GM21381 (cell line): ENCODE results near the gene HMBS.
"Not testable (repeated sequence)": the region's sequence is repeated elsewhere in the genome, so short reads cannot be mapped to it uniquely, and the experiment has no call there.

ENCODE experiments used
- ATAC-seq: cut with Tn5 transposase; IDR thresholded peaks from one replicate; pipeline ENCODE4 v1.9.1; 2021; ENCODE audit warnings: mild to moderate bottlenecking, moderate library complexity; ENCODE audit not compliant: unreplicated experiment

Gene HMBS

DNA sequence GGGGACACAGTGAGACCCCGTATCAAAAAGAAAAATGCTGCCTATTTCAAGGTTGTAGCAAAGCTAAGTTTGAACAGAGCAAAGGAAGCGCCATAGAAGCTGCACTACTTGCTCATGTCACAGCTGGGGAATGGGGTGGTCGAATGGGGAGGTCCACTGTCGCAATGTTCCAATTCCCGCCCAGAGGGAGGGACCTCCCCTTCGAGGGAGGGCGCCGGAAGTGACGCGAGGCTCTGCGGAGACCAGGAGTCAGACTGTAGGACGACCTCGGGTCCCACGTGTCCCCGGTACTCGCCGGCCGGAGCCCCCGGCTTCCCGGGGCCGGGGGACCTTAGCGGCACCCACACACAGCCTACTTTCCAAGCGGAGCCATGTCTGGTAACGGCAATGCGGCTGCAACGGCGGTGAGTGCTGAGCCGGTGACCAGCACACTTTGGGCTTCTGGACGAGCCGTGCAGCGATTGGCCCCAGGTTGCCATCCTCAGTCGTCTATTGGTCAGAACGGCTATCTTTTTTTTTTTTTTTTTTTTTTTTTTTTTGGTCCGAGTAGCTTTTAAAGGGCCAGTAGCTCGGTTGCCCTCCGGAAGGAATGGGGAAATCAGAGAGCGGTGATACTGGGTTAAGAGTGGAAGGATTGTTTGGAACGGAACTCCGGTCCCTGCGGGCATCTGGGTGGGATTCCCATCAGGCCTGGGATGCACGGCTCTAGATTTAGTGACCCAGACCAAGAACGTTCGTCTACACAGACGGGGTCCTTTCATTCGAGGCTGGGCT lies at the start of gene HMBS:
Gene HMBS (plus strand): TSS at position 219 of the 774 bp plus-strand sequence. CDS start 153 bp downstream, at position 372.
- ATAC-seq: peak; percentile 88

DNA sequence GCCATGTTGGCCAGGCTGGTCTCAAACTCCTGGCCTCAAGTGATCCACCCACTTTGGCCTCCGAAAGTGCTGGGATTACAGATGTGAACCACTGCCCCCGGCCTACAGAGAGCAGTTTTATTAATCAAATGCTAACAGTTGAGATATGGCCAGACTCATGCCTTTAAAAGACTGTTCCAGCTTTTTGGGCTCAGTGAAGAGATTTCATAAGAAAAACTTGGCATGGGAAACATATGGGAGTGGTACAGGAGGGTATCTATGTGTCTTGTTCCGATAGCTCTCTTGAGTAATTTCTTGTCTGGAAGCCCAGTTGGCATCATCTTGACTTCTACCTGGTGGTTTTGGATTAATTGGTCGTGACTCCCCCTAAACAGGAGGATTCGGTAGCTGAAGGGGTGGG lies 45.8 kb upstream of the HMBS start:
- no peak for ATAC-seq

DNA sequence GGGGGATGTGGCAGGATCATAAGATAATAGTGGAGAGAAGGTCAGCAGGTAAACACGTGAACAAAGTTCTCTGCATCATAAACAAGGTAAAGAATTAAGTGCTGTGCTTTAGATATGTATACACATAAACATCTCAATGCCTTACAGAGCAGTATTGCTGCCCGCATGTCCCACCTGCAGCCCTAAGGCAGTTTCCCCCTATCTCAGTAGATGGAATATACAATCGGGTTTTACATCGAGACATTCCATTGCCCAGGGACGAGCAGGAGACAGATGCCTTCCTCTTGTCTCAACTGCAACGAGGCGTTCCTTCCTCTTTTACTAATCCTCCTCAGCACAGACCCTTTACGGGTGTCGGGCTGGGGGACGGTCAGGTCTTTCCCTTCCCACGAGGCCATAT lies 45.2 kb upstream of the HMBS start:
- not testable (repeated sequence) for ATAC-seq

DNA sequence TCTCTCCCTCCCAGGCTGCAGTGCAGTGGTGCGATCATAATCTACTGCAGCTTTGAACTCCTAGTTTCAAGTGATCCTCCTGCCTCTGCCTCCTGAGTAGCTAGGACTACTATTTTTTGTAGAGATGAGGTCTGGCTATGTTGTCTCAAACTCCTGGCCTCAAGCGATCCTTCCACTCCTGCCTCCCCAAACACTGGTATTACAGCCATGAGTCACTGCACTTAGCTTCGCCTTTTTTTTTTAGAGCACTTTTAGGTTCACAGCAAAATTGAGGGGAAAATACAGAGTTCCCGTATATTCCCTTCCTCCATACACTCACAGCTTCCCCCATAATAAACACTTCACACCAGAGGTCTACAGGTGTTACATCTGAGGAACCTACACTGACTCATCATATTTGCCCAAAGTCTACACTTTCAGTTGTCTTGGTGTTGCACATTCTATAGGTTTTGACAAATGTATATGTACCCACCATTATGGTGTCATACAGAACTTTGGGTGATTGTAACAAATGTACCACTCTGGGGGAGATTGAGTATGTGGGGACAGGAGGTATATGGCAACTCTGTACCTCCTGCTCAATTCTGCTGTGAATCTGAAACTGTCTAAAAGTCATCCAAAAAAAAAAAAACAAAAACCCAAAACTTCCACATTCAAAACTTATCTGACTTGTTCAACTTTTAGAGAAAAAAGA lies 42.7 kb upstream of the HMBS start:
- ATAC-seq: no peak

DNA sequence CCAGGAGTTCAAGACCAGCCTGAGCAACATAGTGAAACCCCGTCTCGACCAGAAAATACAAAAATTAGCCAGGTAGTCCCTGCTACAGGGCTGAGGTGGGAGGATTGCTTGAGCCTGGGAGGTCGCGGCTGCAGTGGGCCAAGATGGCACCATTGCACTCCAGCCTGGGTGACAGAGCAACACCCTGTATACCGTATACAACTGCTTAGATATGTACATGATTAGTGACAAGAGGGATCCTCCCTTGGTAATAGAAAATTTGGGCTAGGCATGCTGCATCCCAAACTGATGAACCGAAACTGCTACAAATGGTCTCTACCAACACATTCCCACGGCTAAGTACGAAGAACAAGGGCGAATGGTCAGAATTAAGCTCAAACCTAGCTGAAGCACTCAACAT lies 41.8 kb upstream of the HMBS start:
- no peak for ATAC-seq

DNA sequence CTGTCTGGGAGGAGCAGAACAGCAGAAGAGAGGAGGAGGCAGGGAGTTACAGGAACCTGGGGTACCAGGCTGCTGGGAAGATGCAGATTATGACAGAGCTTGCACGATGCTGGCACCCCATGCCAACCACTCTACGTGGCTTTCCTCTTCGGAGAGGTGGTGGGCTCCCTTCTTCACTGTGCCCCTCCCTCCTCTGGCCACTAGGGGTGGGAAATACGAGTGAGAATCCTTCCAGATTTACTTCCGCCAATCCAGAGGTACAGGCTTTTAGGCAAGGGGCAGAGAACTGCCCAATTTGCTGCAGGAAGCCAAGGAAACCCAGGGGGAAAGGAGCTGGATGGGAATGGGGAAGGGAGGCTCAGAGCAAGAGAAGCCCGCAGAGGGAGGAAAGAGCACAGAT lies 40.0 kb upstream of the HMBS start:
- no peak for ATAC-seq

DNA sequence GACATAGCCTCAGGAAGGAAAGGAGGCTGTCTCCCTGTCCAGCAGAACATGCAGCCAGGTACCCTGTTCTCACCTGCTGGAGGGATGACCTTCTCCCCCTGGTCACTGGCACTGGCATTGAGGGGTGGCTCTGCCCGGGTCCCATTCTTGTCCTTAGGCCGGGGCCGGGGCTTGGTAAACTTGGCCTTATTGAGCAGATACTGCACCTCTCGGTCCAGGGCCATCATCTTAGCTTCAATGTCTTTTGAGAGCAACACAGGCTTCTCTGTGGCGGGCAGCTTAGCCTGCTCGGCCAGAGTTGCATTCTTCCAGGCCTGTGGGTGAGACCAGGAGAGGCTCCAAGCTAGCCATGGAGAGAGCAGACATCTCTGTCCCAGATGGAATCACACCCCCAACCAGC lies 38.2 kb upstream of the HMBS start:
- ATAC-seq: no peak

DNA sequence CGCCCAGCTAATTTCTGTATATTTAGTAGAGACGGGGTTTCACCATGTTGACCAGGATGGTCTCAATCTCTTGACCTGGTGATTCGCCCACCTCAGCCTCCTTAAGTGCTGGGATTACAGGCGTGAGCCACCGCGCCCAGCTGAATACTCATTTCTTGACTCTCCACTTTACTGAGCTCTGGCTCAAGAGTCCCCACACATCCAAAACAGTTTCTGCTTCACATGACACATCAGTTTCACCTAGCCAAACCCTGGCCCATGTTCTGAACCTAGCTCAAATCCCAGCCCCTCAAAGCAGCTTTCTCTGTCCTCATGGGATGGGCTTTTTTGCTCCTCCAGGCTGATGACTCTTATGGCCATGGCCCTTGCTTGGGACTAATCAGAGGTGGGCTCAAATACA lies 37.5 kb upstream of the HMBS start:
- no peak for ATAC-seq

DNA sequence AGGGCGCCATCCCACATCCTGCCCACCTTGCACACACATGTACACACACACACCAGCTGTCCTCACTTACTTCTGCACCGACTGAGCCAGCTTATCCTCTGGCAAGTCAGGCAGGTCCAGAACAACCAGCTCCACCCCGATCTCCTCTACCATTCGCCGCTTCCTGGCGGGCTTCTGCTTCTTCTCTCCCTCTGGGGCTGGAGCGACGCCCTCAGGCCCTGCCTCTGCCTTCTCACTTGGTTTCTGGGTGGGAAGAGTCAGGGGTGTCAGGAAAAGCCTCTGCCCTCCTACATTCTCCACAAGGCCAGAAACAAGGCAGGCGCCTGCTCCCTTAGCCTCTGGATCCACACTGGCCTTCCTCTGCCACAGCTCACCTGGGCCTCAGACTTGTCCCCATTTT lies 36.0 kb upstream of the HMBS start:
- no peak for ATAC-seq

DNA sequence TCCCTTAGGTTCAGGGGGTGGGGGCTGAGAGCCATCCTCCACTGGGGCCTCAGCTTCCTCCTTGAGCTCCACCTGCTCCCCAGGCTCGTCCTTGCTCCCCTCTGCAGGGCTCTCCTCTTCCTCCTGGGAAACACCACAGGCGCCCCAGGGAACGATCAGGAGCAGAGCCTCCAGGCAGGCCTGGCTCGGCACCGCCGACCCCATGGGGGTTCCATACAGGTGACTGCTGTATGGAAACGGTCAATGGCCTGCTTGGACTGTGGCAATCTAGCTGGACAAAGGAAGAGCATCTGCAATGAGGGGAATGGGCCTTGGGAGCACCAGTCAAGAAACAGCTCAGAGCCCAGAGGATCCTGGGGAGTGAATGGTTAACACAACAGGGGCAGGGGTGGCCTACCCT lies 35.6 kb upstream of the HMBS start:
- no peak for ATAC-seq

DNA sequence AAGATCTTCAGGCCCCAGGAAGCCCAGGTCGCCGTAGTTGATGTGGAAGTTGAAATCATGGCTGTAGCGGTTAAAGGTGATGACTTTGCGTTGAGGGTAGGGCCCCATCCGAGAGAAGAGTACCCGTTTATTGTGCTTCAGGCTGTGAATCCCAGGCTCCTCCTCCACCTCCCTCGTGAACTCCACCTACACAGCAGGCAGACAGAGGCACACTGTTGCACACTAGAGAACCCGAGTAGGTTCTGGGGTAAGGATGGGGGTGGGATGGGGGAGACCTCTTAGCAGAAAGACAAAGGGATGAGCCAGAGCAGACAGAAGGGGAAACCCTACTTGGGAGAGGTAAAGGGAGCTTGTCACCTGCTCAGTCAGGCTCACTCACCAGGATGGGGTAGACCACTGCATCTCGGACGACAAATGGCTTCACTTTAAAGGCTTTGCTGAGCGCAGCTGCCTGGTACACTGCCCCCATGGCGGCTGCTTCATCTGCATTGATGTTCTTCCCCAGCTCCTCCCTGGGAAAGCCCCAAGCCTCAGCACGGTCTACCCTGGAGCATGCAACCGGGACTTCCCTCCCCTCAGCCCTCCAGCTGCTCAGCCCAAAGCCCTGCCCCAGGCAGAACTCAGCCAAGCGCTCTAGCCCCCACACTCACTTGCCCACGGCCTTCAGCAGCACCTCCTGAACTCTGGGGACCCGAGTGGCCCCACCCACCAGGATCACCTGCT lies 33.1 kb upstream of the HMBS start:
- ATAC-seq: peak; percentile 38

DNA sequence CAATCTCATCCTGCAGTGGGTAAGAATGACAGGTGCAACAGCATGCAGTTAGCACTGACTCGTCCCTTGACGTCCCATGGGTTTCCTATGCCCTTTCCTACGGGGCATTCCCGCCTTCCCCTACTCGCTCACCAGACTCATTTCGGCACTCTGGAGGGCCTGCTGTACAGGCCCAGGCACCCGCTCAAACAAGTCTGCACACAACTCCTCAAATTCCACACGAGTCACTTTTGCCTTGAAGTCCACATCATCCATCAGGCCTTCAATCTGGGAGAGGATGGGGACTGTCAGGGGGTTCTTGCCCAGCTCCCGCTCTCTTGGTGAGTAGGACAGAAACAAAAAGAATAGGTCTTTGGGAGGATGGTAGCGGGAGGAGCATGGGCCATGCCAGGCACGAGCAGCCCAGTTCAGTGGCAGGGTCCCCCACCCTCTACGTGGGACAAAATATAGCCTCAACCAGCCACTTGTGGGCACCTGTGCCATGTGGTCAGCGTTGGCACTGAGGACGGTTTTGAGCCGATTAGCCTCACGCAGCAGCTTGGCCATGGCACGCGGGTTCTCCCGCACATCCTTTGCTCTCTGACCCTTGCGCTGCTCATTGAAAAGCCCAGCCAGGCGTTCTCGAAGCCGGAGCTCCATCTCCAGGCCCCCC lies 32.4 kb upstream of the HMBS start:
- no peak for ATAC-seq

DNA sequence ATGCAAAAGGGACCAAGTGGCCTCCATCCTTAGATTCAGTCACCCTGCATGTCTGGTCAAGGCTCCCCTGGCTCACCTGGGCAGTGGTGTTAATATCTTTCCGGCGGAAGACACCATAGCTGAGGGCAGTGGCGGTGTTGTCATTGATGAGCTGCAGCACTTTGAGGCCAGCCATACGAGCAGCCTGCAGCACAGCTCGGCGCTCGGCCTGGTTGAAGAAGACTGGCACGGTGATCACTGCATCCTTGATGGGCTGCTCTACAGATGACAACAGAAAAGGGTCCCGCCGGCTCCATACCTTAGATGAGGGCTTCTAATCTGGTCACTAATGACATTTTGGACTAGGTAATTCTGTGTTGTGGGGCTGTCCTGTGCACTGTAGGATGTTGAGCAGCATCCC lies 30.3 kb upstream of the HMBS start:
- ATAC-seq: no peak

DNA sequence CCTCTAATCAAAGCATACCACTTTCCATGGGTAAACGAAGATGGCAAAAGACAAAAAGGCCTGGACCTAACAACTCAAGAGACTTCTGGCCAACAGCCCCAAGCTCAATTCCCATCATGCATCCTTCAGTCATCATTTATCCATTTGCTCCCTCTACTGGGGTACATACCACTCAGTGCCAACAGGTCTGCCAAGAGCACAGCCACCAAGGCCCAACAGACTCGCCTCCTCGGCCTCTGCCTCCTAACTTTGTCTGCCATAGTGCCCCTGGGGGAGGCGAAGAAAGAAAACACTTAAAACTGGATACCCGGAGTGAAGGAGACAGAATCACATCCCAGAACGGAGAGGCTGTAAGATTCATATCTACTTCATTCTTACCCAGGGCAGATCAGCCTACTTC lies 28.8 kb upstream of the HMBS start:
- no peak for ATAC-seq

DNA sequence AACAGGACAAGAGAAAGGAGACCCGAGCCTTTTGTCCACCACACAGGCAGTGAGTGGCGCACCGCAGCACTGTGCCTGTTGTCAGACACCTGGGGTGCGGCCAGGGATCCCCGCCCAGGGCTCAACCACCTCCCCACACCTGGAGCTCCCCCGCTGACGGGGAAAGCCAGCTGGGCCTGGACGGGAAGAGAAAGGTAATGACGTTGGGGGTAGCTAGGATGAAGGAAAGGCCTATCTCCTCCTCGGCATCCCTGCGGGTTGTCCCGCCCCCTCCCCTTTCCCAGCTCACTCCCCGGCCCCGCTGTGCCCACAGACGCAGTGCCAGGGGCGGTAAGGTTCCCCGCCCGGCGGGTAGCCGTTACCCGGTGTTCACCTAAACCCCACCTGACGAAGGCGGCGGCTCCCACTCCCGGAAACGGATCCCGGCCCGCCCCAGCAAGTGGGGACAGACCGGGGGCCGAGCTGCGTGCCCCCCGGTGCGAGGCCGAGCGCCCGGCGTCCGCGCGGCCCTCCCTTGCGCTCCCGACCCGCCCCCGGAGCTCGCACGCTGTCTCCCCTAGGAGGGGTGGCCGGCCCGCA lies 28.2 kb upstream of the HMBS start:
- ATAC-seq: peak; percentile 10

DNA sequence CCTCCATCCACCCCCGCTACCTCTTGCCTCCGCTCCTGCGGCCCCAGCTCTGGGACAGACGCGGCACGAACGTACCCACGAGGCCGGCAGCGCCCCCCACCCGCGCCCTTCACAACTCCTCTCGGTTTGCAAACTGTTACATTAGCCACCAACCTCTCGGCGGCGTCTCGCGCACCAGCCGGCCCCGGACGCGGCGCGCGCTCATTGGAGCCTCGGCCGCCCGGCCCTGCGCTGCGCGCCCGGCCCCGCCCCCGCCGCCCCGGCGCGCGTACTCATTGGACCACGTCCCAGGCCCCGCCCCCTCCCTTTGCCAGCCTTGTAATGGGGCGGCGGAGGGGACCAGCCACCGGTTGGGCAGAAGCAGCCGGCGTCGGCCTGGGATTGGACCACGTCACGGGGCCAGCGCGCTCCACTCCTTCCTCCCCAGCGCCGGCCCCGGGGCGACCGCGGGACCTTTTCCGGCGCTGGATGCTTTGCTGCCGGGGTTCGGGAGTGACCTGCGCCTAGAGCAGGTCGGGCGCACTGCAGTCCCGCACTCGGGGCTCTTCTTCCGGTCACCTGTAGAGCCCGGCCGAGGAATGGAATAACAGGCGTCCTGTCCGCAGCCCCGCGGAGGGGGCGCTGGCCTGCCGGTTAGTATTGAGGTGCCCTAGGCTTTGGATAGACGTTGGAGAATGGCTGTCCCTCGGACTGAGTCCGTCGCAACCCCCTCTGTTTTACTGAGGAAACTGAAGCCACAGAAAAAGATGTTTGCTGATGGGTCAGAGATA lies 27.5 kb upstream of the HMBS start, which contains the start of gene HYOU1:
Gene HYOU1 (minus strand): TSS at position 206 of the 770 bp plus-strand sequence. CDS start 1,045 bp downstream, outside the sequence.
- peak; percentile 92 for ATAC-seq

DNA sequence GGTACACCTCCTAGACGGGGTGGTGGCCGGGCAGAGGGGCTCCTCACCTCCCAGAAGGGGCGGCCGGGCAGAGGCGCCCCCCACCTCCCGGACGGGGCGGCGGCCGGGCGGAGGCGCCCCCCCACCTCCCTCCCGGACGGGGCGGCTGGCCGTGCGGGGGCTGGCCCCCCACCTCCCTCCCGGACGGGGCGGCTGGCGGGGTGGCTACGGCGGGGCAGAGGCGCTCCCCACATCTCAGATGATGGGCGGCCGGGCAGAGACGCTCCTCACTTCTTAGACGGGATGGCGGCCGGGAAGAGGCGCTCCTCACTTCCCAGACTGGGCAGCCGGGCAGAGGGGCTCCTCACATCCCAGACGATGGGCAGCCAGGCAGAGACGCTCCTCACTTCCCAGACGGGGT lies 25.6 kb upstream of the HMBS start:
- ATAC-seq: not testable (repeated sequence)

DNA sequence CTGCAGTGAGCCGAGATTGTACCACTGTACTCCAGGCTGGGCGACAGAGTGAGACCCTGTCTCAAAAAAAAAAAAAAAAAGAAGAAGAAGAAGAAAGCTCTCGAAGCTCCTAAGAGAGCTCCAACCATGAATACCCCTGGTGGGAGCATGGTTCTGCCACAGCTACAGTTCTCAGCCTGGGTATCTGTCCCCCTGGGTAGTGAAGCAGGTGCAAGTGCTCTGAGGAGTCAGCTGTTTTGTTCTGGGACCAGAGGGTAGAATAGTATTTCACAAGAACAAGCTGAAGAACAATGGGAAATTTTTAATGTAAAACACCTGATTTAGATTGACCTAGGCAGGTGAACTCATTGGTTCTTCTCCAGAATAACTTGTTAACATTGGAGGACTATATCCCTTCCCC lies 23.4 kb upstream of the HMBS start:
- no peak for ATAC-seq

DNA sequence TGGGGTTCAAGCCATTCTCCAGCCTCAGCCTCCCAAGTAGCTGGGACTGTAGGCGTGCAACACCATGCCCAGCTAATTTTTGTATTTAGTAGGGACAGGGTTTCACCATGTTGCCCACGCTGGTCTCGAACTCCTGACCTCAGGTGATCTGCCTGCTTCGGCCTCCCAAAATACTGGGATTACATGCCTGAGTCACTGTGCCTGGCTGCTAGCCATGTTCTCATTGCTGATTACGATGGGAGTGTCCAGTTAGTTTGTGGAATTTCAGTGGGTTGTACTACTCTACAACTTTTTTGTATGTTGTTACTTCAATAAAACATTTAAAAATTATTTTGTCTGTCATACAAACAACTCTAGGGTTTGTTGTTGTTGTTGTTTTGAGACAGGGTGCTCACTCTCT lies 21.9 kb upstream of the HMBS start:
- no peak for ATAC-seq

DNA sequence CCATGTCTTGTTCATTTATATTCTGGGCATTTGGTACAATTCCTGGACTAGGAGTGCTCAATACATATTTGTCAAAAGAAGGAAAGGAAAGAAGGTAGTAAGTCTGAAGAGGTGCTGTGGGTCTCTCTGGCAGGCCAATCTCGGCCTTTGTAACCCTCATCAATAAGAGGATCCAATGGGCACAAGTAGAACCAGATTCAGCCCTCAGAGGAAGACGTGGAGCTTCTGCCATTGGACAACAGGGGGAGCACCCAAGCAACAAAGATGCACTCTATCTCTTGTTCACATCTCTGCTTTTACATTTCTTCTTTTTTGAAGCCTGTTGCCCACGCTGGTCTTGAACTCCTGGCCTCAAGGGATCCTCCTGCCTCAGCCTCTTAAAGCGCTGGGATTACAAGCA lies 19.3 kb upstream of the HMBS start:
- no peak for ATAC-seq
